Measurements from ENCODE around the gene SIPA1L3.

SIPA1L3 gene

GRCh38 chr19:37994823-37995130 is 87.8 kb downstream of the SIPA1L3 start:
- H3K4me3 ChIP-seq (ENCODE audit: low read depth, low read length): no peak overlapping the region
- no peak for DNase-seq (ENCODE audit: low read depth)
- TF ChIP-seq, protein P1, sequence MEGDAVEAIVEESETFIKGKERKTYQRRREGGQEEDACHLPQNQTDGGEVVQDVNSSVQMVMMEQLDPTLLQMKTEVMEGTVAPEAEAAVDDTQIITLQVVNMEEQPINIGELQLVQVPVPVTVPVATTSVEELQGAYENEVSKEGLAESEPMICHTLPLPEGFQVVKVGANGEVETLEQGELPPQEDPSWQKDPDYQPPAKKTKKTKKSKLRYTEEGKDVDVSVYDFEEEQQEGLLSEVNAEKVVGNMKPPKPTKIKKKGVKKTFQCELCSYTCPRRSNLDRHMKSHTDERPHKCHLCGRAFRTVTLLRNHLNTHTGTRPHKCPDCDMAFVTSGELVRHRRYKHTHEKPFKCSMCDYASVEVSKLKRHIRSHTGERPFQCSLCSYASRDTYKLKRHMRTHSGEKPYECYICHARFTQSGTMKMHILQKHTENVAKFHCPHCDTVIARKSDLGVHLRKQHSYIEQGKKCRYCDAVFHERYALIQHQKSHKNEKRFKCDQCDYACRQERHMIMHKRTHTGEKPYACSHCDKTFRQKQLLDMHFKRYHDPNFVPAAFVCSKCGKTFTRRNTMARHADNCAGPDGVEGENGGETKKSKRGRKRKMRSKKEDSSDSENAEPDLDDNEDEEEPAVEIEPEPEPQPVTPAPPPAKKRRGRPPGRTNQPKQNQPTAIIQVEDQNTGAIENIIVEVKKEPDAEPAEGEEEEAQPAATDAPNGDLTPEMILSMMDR (conservative IDR thresholded peaks at IDR 0.05; ENCODE audit: low read depth, low read length): no peak

- TF ChIP-seq, protein P1 (conservative IDR thresholded peaks at IDR 0.05; ENCODE audit: low read depth, low read length): no peak
- no peak overlapping the region for H3K4me3 ChIP-seq (ENCODE audit: low read depth, low read length)
- DNase-seq (ENCODE audit: low read depth): no peak
Observed at GRCh38 chr19:37995346-37995745, 88.3 kb downstream of the SIPA1L3 start.

- TF ChIP-seq, protein P1 (conservative IDR thresholded peaks at IDR 0.05; ENCODE audit: low read depth, low read length): no peak
- peak; percentile 86 for DNase-seq (ENCODE audit: low read depth)
- H3K4me3 ChIP-seq (ENCODE audit: low read depth, low read length): no peak overlapping the region
Observed at GRCh38 chr19:37997911-37998344, 90.9 kb downstream of the SIPA1L3 start.

GRCh38 chr19:37998801-37999308 is 91.8 kb downstream of the SIPA1L3 start:
- DNase-seq (ENCODE audit: low read depth): no peak
- TF ChIP-seq, protein P1 (conservative IDR thresholded peaks at IDR 0.05; ENCODE audit: low read depth, low read length): no peak
- H3K4me3 ChIP-seq (ENCODE audit: low read depth, low read length): peak overlapping the region; percentile 34

GRCh38 chr19:37999309-38000213 is 92.6 kb downstream of the SIPA1L3 start:
- TF ChIP-seq, protein P1 (conservative IDR thresholded peaks at IDR 0.05; ENCODE audit: low read depth, low read length): no peak
- DNase-seq (ENCODE audit: low read depth): peak; percentile 97
- H3K4me3 ChIP-seq (ENCODE audit: low read depth, low read length): peak overlapping the region; percentile 34

- DNase-seq (ENCODE audit: low read depth): no peak
- no peak overlapping the region for H3K4me3 ChIP-seq (ENCODE audit: low read depth, low read length)
- TF ChIP-seq, protein P1 (conservative IDR thresholded peaks at IDR 0.05; ENCODE audit: low read depth, low read length): no peak
Observed at GRCh38 chr19:38001158-38001781, 94.3 kb downstream of the SIPA1L3 start.

Data from choroid plexus epithelial cell (primary cell).